GM13977 (cell line): ENCODE measurements around the gene SNX1.

Experiments
- DNase-seq: peaks from one replicate; pipeline ENCODE4 v3.0.0; 2012; ENCODE audit warnings: low spot score
- in situ Hi-C: fragments of 300-500 bp; cut with MboI; formaldehyde crosslinking; loops from one replicate; pipeline ENCODE4 v1.12.0; 2022; ENCODE audit warnings: low sequenced_read_pairs, low pct_unique_long_range_greater_than_20kb, mixed read lengths, inconsistent platforms; ENCODE audit not compliant: unreplicated experiment
- TF ChIP-seq, protein P1 (sequence below): IDR thresholded peaks from 2 replicates; pipeline ENCODE4 v1.5.1; 2012; ENCODE audit warnings: mild to moderate bottlenecking, control low read depth; ENCODE audit not compliant: insufficient read depth; ENCODE audit errors: extremely low read depth, missing control alignments

SNX1 gene

DNA sequence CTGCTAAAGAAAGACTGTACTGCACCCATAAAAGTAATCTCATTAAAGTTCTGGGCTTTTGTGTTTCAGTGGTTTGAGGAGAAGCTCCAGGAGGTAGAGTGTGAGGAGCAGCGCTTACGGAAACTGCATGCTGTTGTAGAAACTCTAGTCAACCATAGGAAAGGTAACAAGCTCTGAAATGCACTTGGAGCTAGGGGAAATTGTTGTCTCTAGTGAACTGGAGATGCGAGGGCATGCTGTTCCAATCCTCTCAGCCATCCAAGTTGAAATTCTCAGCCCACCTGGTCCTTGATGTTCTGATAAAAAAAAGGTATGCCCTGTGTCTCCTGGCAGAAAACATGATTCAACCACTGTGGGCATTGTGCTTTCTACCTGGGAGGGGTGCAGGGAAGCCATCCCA is 34.4 kb downstream of the SNX1 start:
- in situ Hi-C loops, result no loop called here
- DNase-seq, result no peak
- TF ChIP-seq, protein P1, sequence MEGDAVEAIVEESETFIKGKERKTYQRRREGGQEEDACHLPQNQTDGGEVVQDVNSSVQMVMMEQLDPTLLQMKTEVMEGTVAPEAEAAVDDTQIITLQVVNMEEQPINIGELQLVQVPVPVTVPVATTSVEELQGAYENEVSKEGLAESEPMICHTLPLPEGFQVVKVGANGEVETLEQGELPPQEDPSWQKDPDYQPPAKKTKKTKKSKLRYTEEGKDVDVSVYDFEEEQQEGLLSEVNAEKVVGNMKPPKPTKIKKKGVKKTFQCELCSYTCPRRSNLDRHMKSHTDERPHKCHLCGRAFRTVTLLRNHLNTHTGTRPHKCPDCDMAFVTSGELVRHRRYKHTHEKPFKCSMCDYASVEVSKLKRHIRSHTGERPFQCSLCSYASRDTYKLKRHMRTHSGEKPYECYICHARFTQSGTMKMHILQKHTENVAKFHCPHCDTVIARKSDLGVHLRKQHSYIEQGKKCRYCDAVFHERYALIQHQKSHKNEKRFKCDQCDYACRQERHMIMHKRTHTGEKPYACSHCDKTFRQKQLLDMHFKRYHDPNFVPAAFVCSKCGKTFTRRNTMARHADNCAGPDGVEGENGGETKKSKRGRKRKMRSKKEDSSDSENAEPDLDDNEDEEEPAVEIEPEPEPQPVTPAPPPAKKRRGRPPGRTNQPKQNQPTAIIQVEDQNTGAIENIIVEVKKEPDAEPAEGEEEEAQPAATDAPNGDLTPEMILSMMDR, result no peak

DNA sequence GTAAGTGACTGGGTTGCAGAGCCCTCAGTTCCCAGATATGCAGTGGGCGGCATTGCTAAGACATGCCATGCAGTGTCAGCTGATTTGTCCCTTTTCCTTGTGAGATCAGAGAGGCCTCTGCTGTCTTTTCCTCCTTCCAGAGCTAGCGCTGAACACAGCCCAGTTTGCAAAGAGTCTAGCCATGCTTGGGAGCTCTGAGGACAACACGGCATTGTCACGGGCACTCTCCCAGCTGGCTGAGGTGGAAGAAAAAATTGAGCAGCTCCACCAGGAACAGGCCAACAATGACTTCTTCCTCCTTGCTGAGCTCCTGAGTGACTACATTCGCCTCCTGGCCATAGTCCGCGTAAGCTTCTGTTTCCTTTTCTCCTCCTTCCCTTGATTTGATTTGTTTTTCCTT is 35.8 kb downstream of the SNX1 start:
- TF ChIP-seq, protein P1, result no peak
- DNase-seq, result no peak
- in situ Hi-C loops, result no loop called here

DNA sequence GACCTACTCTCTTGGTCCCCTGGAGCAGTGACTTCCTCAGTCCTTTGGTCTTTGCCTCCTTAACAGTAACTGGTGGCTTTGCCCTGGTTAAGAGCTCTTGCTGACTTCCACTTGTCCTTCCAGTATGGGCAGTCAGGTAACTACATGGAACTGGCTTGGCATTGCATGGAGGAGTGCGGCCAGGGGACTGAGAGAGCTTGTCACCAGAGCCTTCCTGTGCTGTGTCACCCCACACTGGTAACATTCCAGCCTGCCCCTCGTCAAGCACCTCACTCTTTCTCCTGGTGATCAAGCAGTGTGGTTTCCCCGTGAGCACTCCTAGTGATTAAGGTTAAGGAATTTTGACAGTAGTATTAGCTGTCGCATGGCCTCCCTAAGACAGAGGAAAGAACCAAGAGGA is 36.4 kb downstream of the SNX1 start:
- TF ChIP-seq, protein P1, result no peak
- DNase-seq, result no peak
- in situ Hi-C loops, result no loop called here

DNA sequence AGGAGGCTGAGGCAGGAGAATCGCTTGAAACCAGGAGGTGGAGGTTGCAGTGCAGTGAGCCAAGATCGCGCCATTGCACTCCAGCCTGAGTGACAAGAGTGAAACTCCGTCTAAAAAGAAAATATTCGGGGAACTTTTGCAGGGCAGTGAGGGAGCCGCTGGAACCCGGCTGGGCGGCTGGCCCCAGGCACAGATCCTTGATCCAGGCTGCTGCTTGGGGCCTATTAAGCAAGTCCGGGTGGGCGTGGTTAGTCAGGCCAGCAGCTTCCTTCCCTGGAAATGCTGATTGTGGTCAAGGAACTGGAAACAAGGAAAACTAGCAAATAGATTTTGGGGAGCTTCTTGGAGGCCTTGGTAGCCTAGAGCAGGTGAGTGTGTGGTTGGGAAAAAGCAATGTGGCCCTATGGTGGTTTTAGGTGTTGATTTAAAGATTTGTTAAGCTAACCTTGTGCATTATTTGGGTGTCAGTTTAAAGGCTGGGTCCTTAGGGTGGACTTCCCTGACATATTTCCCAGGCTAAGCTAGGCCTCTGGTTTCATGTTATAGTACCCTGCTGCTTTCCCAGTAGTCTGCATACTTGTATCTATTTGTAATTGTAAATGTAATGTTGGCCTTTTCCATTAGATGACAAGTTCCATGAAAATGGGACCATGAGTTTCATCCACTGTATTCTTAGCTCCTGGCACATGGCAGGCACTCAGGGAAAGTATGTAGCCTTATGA is 38.0 kb downstream of the SNX1 start:
- in situ Hi-C loops, result no loop called here
- TF ChIP-seq, protein P1, result no peak

DNA sequence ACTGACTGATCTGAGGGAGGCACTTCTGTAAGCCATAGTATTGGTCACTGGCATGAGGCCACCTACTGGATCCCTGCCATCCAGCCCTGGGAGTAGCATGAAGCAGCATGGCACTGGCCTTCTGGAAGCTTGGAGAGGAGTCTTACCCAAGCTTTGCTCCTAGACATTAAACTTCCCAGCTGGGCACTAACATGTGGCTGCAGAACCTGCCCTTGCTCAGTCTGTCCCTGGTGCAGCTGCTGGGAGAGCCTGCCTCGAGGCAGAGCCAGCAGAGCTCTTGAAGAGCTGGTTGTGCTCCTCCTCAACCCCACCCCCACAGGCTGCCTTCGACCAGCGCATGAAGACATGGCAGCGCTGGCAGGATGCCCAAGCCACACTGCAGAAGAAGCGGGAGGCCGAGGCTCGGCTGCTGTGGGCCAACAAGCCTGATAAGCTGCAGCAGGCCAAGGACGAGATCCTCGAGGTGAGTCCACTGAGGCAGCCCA is 38.6 kb downstream of the SNX1 start:
- in situ Hi-C loops, result no loop called here

More for the DNA sequence above, 38.0 kb downstream of the SNX1 start:
- no peak for DNase-seq

DNA sequence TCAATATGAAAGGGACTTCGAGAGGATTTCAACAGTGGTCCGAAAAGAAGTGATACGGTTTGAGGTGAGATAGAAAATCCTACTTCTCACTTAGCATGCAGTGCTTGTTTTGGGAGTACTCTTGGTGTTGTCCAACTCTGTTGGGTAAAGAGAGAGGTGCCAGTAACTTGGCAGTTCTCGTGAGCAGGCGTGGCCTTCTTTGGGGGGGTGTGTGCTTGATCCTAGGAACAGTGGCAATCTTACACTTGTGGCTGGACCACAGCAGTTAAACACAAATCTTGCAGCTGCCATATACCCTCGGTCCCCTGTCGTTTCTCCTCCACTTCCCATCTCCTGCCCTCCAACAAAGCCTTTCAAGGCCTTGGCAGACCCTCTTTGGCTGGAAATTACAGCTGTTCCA is 40.6 kb downstream of the SNX1 start:
- DNase-seq, result no peak
- TF ChIP-seq, protein P1, result no peak
- in situ Hi-C loops, result no loop called here

More for the DNA sequence above, 38.6 kb downstream of the SNX1 start:
- no peak for DNase-seq
- TF ChIP-seq, protein P1, result no peak
